SK-N-SH (cell line): ENCODE results near the gene RBMX. TPM values are rescaled to one million over a fixed set of nuclear protein-coding genes. Genes with fewer than 3 reads are reported as not detected.

ENCODE experiments used
- CTCF ChIA-PET: fragments of 300-600, 350-600 bp; formaldehyde crosslinking; extraction: SDS; loops from one replicate; lab custom pipeline; 2021; lab: Yijun Ruan, JAX
- POLR2A ChIA-PET: fragments of 350-600 bp; sonication (Branson Sonifier 250); formaldehyde crosslinking; extraction: SDS; loops from one replicate; lab custom pipeline; 2020; ENCODE audit warnings: antibody characterized with exemption, inconsistent platforms; lab: Yijun Ruan, JAX
- DNase-seq: peaks from one replicate; pipeline ENCODE4 v3.0.0; 2012
- H2AFZ ChIP-seq: fragments of 200-600 bp; sonication (generic); 2 replicates; pipeline ENCODE4 v1.8.1; 2016; ENCODE audit warnings: antibody characterized with exemption, mild to moderate bottlenecking, low read depth
- H3F3A ChIP-seq: fragments of 200-600 bp; sonication (generic); replicated peaks from 2 replicates; pipeline ENCODE3; 2016; ENCODE audit warnings: antibody characterized with exemption, mild to moderate bottlenecking; ENCODE audit not compliant: insufficient read depth
- H3K27ac ChIP-seq, 2 experiments: fragments of 200-500 bp in 1 of 2; fragments of 200-600 bp in 1 of 2; sonication (Bioruptor generic) in 1 of 2; sonication (generic), shearing (Covaris generic) in 1 of 2; 2 replicates each; pipeline versions ENCODE4 v1.5.1 to v1.6.1; 2014 to 2016; ENCODE audit warnings: low read depth in 2 of 2, inconsistent platforms in 1 of 2, low read length in 1 of 2, mild to moderate bottlenecking in 1 of 2, mixed read lengths in 1 of 2
- H3K27me3 ChIP-seq: fragments of 200-600 bp; sonication (generic), shearing (Covaris generic); 2 replicates; pipeline ENCODE4 v1.6.1; 2016; ENCODE audit warnings: mixed run types; ENCODE audit not compliant: insufficient read depth
- H3K36me3 ChIP-seq, 2 experiments: fragments of 200-500 bp in 1 of 2; fragments of 200-600 bp in 1 of 2; sonication (Bioruptor generic) in 1 of 2; sonication (generic) in 1 of 2; replicated peaks in 1 of 2; 2 replicates each; pipeline versions ENCODE3 to v1.5.1; 2014 to 2016; ENCODE audit warnings: low read length in 1 of 2, mild to moderate bottlenecking in 1 of 2; ENCODE audit not compliant: insufficient read depth in 2 of 2, control insufficient read depth in 1 of 2
- H3K4me1 ChIP-seq, 2 experiments: fragments of 200-500 bp in 1 of 2; fragments of 200-600 bp in 1 of 2; sonication (Bioruptor generic) in 1 of 2; sonication (generic), shearing (Covaris generic) in 1 of 2; 2 replicates each; pipeline versions ENCODE4 v1.5.1 to v1.6.1; 2014 to 2016; ENCODE audit warnings: low read depth in 1 of 2, low read length in 1 of 2, mixed run types in 1 of 2; ENCODE audit not compliant: insufficient read depth in 2 of 2, control insufficient read depth in 1 of 2
- H3K4me2 ChIP-seq: fragments of 200-600 bp; sonication (generic), shearing (Covaris generic); 2 replicates; pipeline ENCODE4 v1.6.1; 2017; ENCODE audit warnings: mixed run types
- H3K4me3 ChIP-seq, 2 experiments: fragments of 200-500 bp in 1 of 2; fragments of 200-600 bp in 1 of 2; sonication (Bioruptor generic) in 1 of 2; sonication (generic), shearing (Covaris generic) in 1 of 2; 2 replicates each; pipeline versions ENCODE4 v1.5.1 to v1.8.1; 2014 to 2016; ENCODE audit warnings: low read depth in 2 of 2, inconsistent platforms in 1 of 2, low read length in 1 of 2, mild to moderate bottlenecking in 1 of 2, mixed read lengths in 1 of 2, moderate library complexity in 1 of 2
- H3K79me2 ChIP-seq: fragments of 200-600 bp; sonication (generic); 2 replicates; pipeline ENCODE4 v1.8.1; 2017; ENCODE audit warnings: mild to moderate bottlenecking; ENCODE audit not compliant: insufficient read depth
- H3K9ac ChIP-seq: fragments of 200-600 bp; sonication (generic); 2 replicates; pipeline ENCODE4 v1.6.1; 2017; ENCODE audit warnings: mixed run types
- H3K9me2 ChIP-seq: fragments of 200-600 bp; sonication (generic); 2 replicates; pipeline ENCODE4 v1.6.1; 2017; ENCODE audit warnings: mixed run types
- H3K9me3 ChIP-seq: fragments of 200-600 bp; sonication (generic); 2 replicates; pipeline ENCODE4 v1.6.1; 2017; ENCODE audit warnings: mixed run types, mild to moderate bottlenecking, moderate library complexity
- H4K20me1 ChIP-seq: fragments of 200-600 bp; sonication (generic); 2 replicates; pipeline ENCODE4 v1.6.1; 2017; ENCODE audit warnings: mild to moderate bottlenecking, mixed run types; ENCODE audit not compliant: insufficient read depth
- JUND ChIP-seq: IDR thresholded peaks from 2 replicates; pipeline ENCODE4 v1.4.0; 2012
- NRF1 ChIP-seq: IDR thresholded peaks from 2 replicates; pipeline ENCODE4 v1.6.1; 2012; ENCODE audit warnings: low read depth, mild to moderate bottlenecking, low read length
- RXRA ChIP-seq: IDR thresholded peaks from 2 replicates; pipeline ENCODE4 v1.4.0; 2012; ENCODE audit warnings: low read depth, mild to moderate bottlenecking, borderline replicate concordance
- WGBS: methylation state at CpG from one replicate; pipeline ENCODE4 v1.1.6; 2017; ENCODE audit warnings: low lambda C conversion rate; 5-methylcytosine and 5-hydroxymethylcytosine counted together
- polyA plus RNA-seq, 3 experiments: library from polyadenylated mRNA; depleted of rRNA; stranded (reverse); fragments of >200 nt; gene quantifications; 2 replicates each; pipeline ENCODE4 v1.2.3, GENCODE V29; 2012
- small RNA-seq, 7 experiments: library from RNA; depleted of rRNA; stranded (forward); fragments of <200 nt; gene quantifications; one replicate each; pipeline ENCODE3, GENCODE V24; 2012
- TF ChIP-seq, protein P1 (sequence below): IDR thresholded peaks from 2 replicates; pipeline ENCODE4 v1.4.0; 2012; ENCODE audit warnings: low read depth, borderline replicate concordance

RBMX gene
- polyA plus RNA-seq, 1 of the 3 experiments (the other 2 are of a cell fraction), result 131 TPM

DNA sequence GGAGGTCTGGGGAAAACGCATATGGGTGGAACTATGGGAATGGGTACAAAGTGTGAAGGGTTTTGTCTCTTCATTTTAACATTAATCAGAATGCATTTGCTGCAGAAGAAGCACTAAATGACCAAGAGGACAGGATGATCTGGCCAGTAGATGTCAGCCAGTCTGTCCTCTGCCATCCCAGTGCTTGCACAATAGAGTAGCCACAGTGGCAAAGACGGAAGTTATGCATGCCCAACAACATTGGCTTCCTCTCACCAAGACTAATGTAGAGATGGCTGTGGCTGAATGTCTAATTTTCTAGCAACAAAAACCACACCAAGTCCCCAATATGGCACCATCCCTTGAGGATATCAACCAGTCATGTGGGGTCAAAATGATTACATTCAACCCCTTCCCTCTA lies 54.8 kb downstream of the RBMX start:
- DNase-seq, result no peak
- Histone ChIP-seq H2AFZ (no peak overlapping the region), H3K27me3 (no peaks in the 10 kb centered on the region), H3F3A (no peaks in the 10 kb centered on the region), H3K4me2 (no peak overlapping the region), H4K20me1 (no peaks in the 10 kb centered on the region), H3K4me1 (no peaks in the 10 kb centered on the region), H3K9ac (no peak overlapping the region), H3K36me3 (no peaks in the 10 kb centered on the region), H3K9me3 (no peaks in the 10 kb centered on the region), H3K9me2 (no peaks in the 10 kb centered on the region), H3K79me2 (no peaks in the 10 kb centered on the region), H3K4me3 (no peak overlapping the region), H3K27ac (no peak overlapping the region)
- TF ChIP-seq NRF1 (no peak), JUND (no peak), RXRA (no peak)
- TF ChIP-seq, protein P1, sequence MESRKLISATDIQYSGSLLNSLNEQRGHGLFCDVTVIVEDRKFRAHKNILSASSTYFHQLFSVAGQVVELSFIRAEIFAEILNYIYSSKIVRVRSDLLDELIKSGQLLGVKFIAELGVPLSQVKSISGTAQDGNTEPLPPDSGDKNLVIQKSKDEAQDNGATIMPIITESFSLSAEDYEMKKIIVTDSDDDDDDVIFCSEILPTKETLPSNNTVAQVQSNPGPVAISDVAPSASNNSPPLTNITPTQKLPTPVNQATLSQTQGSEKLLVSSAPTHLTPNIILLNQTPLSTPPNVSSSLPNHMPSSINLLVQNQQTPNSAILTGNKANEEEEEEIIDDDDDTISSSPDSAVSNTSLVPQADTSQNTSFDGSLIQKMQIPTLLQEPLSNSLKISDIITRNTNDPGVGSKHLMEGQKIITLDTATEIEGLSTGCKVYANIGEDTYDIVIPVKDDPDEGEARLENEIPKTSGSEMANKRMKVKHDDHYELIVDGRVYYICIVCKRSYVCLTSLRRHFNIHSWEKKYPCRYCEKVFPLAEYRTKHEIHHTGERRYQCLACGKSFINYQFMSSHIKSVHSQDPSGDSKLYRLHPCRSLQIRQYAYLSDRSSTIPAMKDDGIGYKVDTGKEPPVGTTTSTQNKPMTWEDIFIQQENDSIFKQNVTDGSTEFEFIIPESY, result no peak
- ChIA-PET POLR2A (no interaction called here), CTCF (no interaction called here)
- WGBS, result 53% methylated on average over 2 of the region's 2 CpGs

Small RNA genes lying within 50 kb of the gene (small RNA-seq; reads per million reads assigned to genes)
- gene SNORD61, result 0 reads per million in 7 experiments

Other genes starting within 250 kb of the RBMX start
- gene CD40LG, start 232.6 kb downstream of the RBMX start, polyA plus RNA-seq (2012; rRNA removed), result not detected in 2 replicates
- gene ARHGEF6, start 99.8 kb downstream of the RBMX start, polyA plus RNA-seq (2012; rRNA removed), result 2.7 and 3.9 TPM in 2 replicates
- not detected in 2 replicates for gene GPR101, start 153.3 kb upstream of the RBMX start, polyA plus RNA-seq (2012; rRNA removed)